ENCODE measurements around the gene LSMEM2.
"Not testable (repeated sequence)": the region's sequence is repeated elsewhere in the genome, so short reads cannot be mapped to it uniquely, and the experiment has no call there.

Gene LSMEM2

GRCh38 chr3:50278123-50278879, 586 bp upstream of the LSMEM2 start:
- no peak for DNase-seq (ENCODE audit: low read depth)

- no peak for DNase-seq (ENCODE audit: low read depth)
Measured at GRCh38 chr3:50279255-50280016, 549 bp downstream of the LSMEM2 start.

GRCh38 chr3:50284121-50284520, 5.2 kb downstream of the LSMEM2 start:
- not testable (repeated sequence) for DNase-seq (ENCODE audit: low read depth)

GRCh38 chr3:50286322-50287227, 7.7 kb downstream of the LSMEM2 start:
- DNase-seq (ENCODE audit: low read depth) = no peak

GRCh38 chr3:50287262-50287661, 8.4 kb downstream of the LSMEM2 start:
- DNase-seq (ENCODE audit: low read depth) = no peak

- no peak for DNase-seq (ENCODE audit: low read depth)
Measured at GRCh38 chr3:50288387-50289007, 9.6 kb downstream of the LSMEM2 start.

- no peak for DNase-seq (ENCODE audit: low read depth)
Measured at GRCh38 chr3:50289130-50289529, 10.2 kb downstream of the LSMEM2 start.

- no peak for DNase-seq (ENCODE audit: low read depth)
Measured at GRCh38 chr3:50290161-50290641, 11.3 kb downstream of the LSMEM2 start.

GRCh38 chr3:50292159-50293078, 13.5 kb downstream of the LSMEM2 start, which contains the start of gene IFRD2:
IFRD2 (minus strand) TSS chr3:50292429; CDS start chr3:50292274, 155 bp downstream.
- DNase-seq (ENCODE audit: low read depth) = peak; percentile 95

- no peak for DNase-seq (ENCODE audit: low read depth)
Measured at GRCh38 chr3:50293079-50293801, 14.4 kb downstream of the LSMEM2 start.

- no peak for DNase-seq (ENCODE audit: low read depth)
Measured at GRCh38 chr3:50294089-50294488, 15.2 kb downstream of the LSMEM2 start.

- DNase-seq (ENCODE audit: low read depth) = no peak
Measured at GRCh38 chr3:50294492-50295403, 15.9 kb downstream of the LSMEM2 start.

- no peak for DNase-seq (ENCODE audit: low read depth)
Measured at GRCh38 chr3:50295553-50296431, 16.9 kb downstream of the LSMEM2 start.

GRCh38 chr3:50296721-50297383, 18.0 kb downstream of the LSMEM2 start:
- no peak for DNase-seq (ENCODE audit: low read depth)

- no peak for DNase-seq (ENCODE audit: low read depth)
Measured at GRCh38 chr3:50297384-50297775, 18.5 kb downstream of the LSMEM2 start.

- no peak for DNase-seq (ENCODE audit: low read depth)
Measured at GRCh38 chr3:50297896-50298725, 19.2 kb downstream of the LSMEM2 start.
